RPMI8226 (cell line): Measurements from ENCODE around the gene KIAA1328.

Experiments
- DNase-seq: peaks from one replicate; pipeline ENCODE4 v3.0.0-alpha.2; 2015

Gene KIAA1328

GRCh38 chr18:36963464-36963863 lies 134.5 kb downstream of the KIAA1328 start:
- DNase-seq = no peak

GRCh38 chr18:36974686-36975085 lies 145.8 kb downstream of the KIAA1328 start:
- DNase-seq = no peak

- DNase-seq = no peak
These were observed 148.2 kb downstream of the KIAA1328 start for GRCh38 chr18:36977121-36977520.

GRCh38 chr18:36993068-36993467 lies 164.1 kb downstream of the KIAA1328 start:
- DNase-seq = no peak

- DNase-seq = no peak
These were observed 177.8 kb downstream of the KIAA1328 start for GRCh38 chr18:37006742-37007141.

- DNase-seq = no peak
These were observed 183.5 kb downstream of the KIAA1328 start for GRCh38 chr18:37012452-37012851.

- DNase-seq = peak; percentile 15
These were observed 190.4 kb downstream of the KIAA1328 start for GRCh38 chr18:37019157-37019827.

- no peak for DNase-seq
These were observed 204.5 kb downstream of the KIAA1328 start for GRCh38 chr18:37033419-37033818.

- no peak for DNase-seq
These were observed 213.5 kb downstream of the KIAA1328 start for GRCh38 chr18:37042381-37042780.

GRCh38 chr18:37055137-37055802 lies 226.3 kb downstream of the KIAA1328 start:
- no peak for DNase-seq

- DNase-seq = no peak
These were observed 235.3 kb downstream of the KIAA1328 start for GRCh38 chr18:37064187-37064586.

GRCh38 chr18:37065254-37065653 lies 236.3 kb downstream of the KIAA1328 start:
- DNase-seq = no peak

GRCh38 chr18:37084912-37085311 lies 256.0 kb downstream of the KIAA1328 start:
- DNase-seq = no peak

- DNase-seq = no peak
These were observed 256.4 kb downstream of the KIAA1328 start for GRCh38 chr18:37085362-37085761.

- DNase-seq = no peak
These were observed 279.0 kb downstream of the KIAA1328 start for GRCh38 chr18:37107748-37108522.

- DNase-seq = no peak
These were observed 293.9 kb downstream of the KIAA1328 start for GRCh38 chr18:37122877-37123276.

- no peak for DNase-seq
These were observed 295.6 kb downstream of the KIAA1328 start for GRCh38 chr18:37124516-37124915.

- no peak for DNase-seq
These were observed 306.2 kb downstream of the KIAA1328 start for GRCh38 chr18:37135177-37135576.

GRCh38 chr18:37138456-37138855 lies 309.5 kb downstream of the KIAA1328 start:
- DNase-seq = no peak

- no peak for DNase-seq
These were observed 310.9 kb downstream of the KIAA1328 start for GRCh38 chr18:37139876-37140275.

- DNase-seq = no peak
These were observed 316.0 kb downstream of the KIAA1328 start for GRCh38 chr18:37144921-37145320.

- DNase-seq = no peak
These were observed 327.5 kb downstream of the KIAA1328 start for GRCh38 chr18:37156330-37156942.

GRCh38 chr18:37160038-37160820 lies 331.3 kb downstream of the KIAA1328 start:
- no peak for DNase-seq
